ENCODE results near the gene CCDC68. TPM values are rescaled to one million over a fixed set of nuclear protein-coding genes. Genes with fewer than 3 reads are reported as not detected.

CCDC68 gene
- total and polyA plus RNA-seq, 2 donors (not counting 3 experiments of a cell fraction or from before 2014, with no cell fraction given) = 0.72 to 1.0 TPM

DNA sequence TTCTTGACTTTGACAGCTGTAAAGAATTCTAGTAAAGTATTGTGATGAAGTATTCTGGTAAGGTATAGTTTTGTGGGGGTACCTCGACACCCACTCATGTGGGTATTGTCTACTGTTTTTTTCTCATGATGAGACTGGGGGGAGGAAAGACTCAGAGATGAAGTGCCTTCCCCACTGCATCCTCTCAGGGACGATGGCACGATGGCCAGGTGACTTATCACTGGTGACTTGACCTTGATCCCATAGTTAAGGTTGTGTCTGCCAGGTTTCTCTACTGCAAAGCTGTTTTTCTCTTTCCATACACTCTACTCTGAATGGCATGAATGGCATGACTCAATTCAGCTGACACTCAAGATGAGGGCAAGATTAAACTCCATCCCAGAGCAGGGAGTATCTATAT is 936 bp upstream of the CCDC68 start:
- H3K9me3 ChIP-seq (replicated peaks; ENCODE audit: control insufficient read depth, insufficient read depth, low read length) = no peaks in the 10 kb centered on the region
- peaks cover 5% of the 10 kb centered on the region for H3K4me1 ChIP-seq (ENCODE audit: control insufficient read depth, extremely low read depth, insufficient read depth, low read length)
- no peaks in the 10 kb centered on the region for H3K79me2 ChIP-seq (ENCODE audit: control insufficient read depth, insufficient read depth, low read length)
- no TSS peak for BruUV-seq (replicated peaks)
- H3K4me3 ChIP-seq (replicated peaks in 1 of 3; ENCODE audit: insufficient read depth in 1 of 3, low read depth in 1 of 3, low read length in 3 of 3) = no peak overlapping the region
- H3K36me3 ChIP-seq (ENCODE audit: control insufficient read depth in 2 of 2, extremely low read depth in 1 of 2, insufficient read depth in 2 of 2, low read length in 2 of 2) = no peaks in the 10 kb centered on the region
- H3K9ac ChIP-seq (replicated peaks; ENCODE audit: extremely low read depth, insufficient read depth, low read length) = no peak overlapping the region
- no peak for FAIRE-seq
- H3K27me3 ChIP-seq (ENCODE audit: control insufficient read depth in 2 of 2, insufficient read depth in 2 of 2, low read length in 2 of 2) = no peaks in the 10 kb centered on the region
- TF ChIP-seq JUN (IDR thresholded peaks at IDR 0.05; ENCODE audit: borderline replicate concordance, insufficient read depth, insufficient read length, low read depth) = no peak
- TF ChIP-seq GATA2 (IDR thresholded peaks at IDR 0.05; ENCODE audit: insufficient read depth, insufficient read length, low read depth, low read length) = no peak
- no peak for TF ChIP-seq EZH2 (IDR thresholded peaks at IDR 0.05; ENCODE audit: borderline replicate concordance, low read depth, low read length, severe bottlenecking)
- TF ChIP-seq, protein P1, sequence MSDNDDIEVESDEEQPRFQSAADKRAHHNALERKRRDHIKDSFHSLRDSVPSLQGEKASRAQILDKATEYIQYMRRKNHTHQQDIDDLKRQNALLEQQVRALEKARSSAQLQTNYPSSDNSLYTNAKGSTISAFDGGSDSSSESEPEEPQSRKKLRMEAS (IDR thresholded peaks at IDR 0.05; ENCODE audit: insufficient read depth, insufficient read length) = no peak
- no peak for TF ChIP-seq FOS (IDR thresholded peaks at IDR 0.05; ENCODE audit: borderline replicate concordance, insufficient read depth, low read length)
- no peak for TF ChIP-seq MYC (IDR thresholded peaks at IDR 0.05; ENCODE audit: low read depth, low read length)
- TF ChIP-seq POLR2AphosphoS5 (IDR thresholded peaks at IDR 0.05; ENCODE audit: insufficient read depth, low read depth, low read length) = no peak
- TF ChIP-seq CTCF (IDR thresholded peaks at IDR 0.05; ENCODE audit: extremely low read depth in 1 of 2, insufficient read depth in 1 of 2, low read depth in 1 of 2, low read length in 2 of 2) = no peak
- no peak for TF ChIP-seq POLR2A (IDR thresholded peaks at IDR 0.05; ENCODE audit: low read depth, low read length)
- H4K20me1 ChIP-seq (replicated peaks; ENCODE audit: control insufficient read depth, extremely low read depth, insufficient read depth, low read length) = no peaks in the 10 kb centered on the region
- DNase-seq (ENCODE audit: low read depth, low spot score) = no peak
- CTCF ChIA-PET = no interaction called here
- no peaks in the 10 kb centered on the region for H3K9me1 ChIP-seq (replicated peaks; ENCODE audit: control insufficient read depth, extremely low read depth, insufficient read depth, low read length)
- no peak overlapping the region for H3K4me2 ChIP-seq (ENCODE audit: insufficient read depth, low read length)
- dilution Hi-C loops (cut with MboI; ENCODE audit: extremely low pct_ligation_motif_present, low sequenced_read_pairs) (no loop called here), intact Hi-C loops (cut with micrococcal nuclease) (no loop called here)
- H2AFZ ChIP-seq (ENCODE audit: low read depth, low read length) = no peak overlapping the region
- POLR2A ChIA-PET = no interaction called here
- H3K27ac ChIP-seq (ENCODE audit: insufficient read depth, low read depth, low read length) = no peak overlapping the region
